Measurements from ENCODE around the gene ZBTB32. TPM values are rescaled to one million over a fixed set of nuclear protein-coding genes. Genes with fewer than 3 reads are reported as not detected.
"Not testable (repeated sequence)": the region's sequence is repeated elsewhere in the genome, so short reads cannot be mapped to it uniquely, and the experiment has no call there.

The ZBTB32 gene
- not detected in 2 replicates for polyA plus RNA-seq (2012; rRNA removed)
- polyA plus RNA-seq (2012; cell fraction: cytosol; rRNA removed), result not detected in 2 replicates
- polyA plus RNA-seq (2012; cell fraction: nucleus; rRNA removed), result not detected in 2 replicates

- Histone ChIP-seq H2AFZ (ENCODE audit: low read depth) (no peak within 1 kb of the TSS), H3K9me2 (no peaks in the 10 kb centered on the region), H3K9me3 (no peaks in the 10 kb centered on the region), H3K79me2 (ENCODE audit: insufficient read depth) (no peaks in the 10 kb centered on the region), H3K4me2 (no peak within 1 kb of the TSS), H3K36me3 (replicated peaks in 1 of 2; ENCODE audit: control insufficient read depth in 1 of 2, insufficient read depth in 2 of 2, low read length in 1 of 2) (no peaks in the 10 kb centered on the region), H3K27ac (ENCODE audit: low read depth in 2 of 2, low read length in 1 of 2) (no peak within 1 kb of the TSS), H3K4me1 (ENCODE audit: control insufficient read depth in 1 of 2, insufficient read depth in 2 of 2, low read depth in 1 of 2, low read length in 1 of 2) (no peaks in the 10 kb centered on the region; a peak in 1 of 4 replicates), H3K4me3 (ENCODE audit: low read depth in 2 of 2, low read length in 1 of 2) (no peak within 1 kb of the TSS), H4K20me1 (ENCODE audit: insufficient read depth) (no peaks in the 10 kb centered on the region), H3K27me3 (ENCODE audit: insufficient read depth) (no peaks in the 10 kb centered on the region), H3K9ac (no peak within 1 kb of the TSS), H3F3A (replicated peaks; ENCODE audit: insufficient read depth) (no peaks in the 10 kb centered on the region)
- ChIA-PET CTCF (interaction anchor here (1.6 to 4.1 kb wide), 3 partner anchors 11 to 155 kb away, joined by 5 to 33 read pairs (median 8); no protein-coding TSS in a partner anchor), POLR2A (no interaction called here)
- WGBS (ENCODE audit: low lambda C conversion rate), result 80% methylated on average over 18 of the region's 24 CpGs
- TF ChIP-seq SIN3A (IDR thresholded peaks at IDR 0.05; ENCODE audit: borderline replicate concordance, low read depth, low read length) (no peak), REST (IDR thresholded peaks at IDR 0.05; ENCODE audit: low read depth, low read length) (peak; percentile 95)
- DNase-seq, result peak; percentile 43
Observed at GRCh38 chr19:35704218-35704617, at the start of gene ZBTB32. Gene ZBTB32, plus strand, starts transcription at chr19:35704558. Its CDS starts 10,069 bp downstream, at chr19:35714627.

- H3K9me3 ChIP-seq; H4K20me1 ChIP-seq (ENCODE audit: insufficient read depth); H3K4me1 ChIP-seq (ENCODE audit: control insufficient read depth in 1 of 2, insufficient read depth in 2 of 2, low read depth in 1 of 2, low read length in 1 of 2); H2AFZ ChIP-seq (ENCODE audit: low read depth); DNase-seq; H3K9ac ChIP-seq; H3F3A ChIP-seq (replicated peaks; ENCODE audit: insufficient read depth); H3K9me2 ChIP-seq; H3K4me2 ChIP-seq; POLR2A ChIA-PET; H3K27ac ChIP-seq (ENCODE audit: low read depth in 2 of 2, low read length in 1 of 2); H3K27me3 ChIP-seq (ENCODE audit: insufficient read depth); H3K4me3 ChIP-seq (ENCODE audit: low read depth in 2 of 2, low read length in 1 of 2): not testable (repeated sequence)
- Histone ChIP-seq H3K36me3 (replicated peaks in 1 of 2; ENCODE audit: control insufficient read depth in 1 of 2, insufficient read depth in 2 of 2, low read length in 1 of 2) (peaks cover 33 to 37% of the 10 kb centered on the region in 2 experiments), H3K79me2 (ENCODE audit: insufficient read depth) (peaks cover 17% of the 10 kb centered on the region)
- CTCF ChIA-PET, result interaction anchor here (0.8 to 2.8 kb wide), 3 partner anchors 10 to 145 kb away, joined by 3 to 10 read pairs (median 4); partner anchors contain the start of gene UPK1A
- WGBS (ENCODE audit: low lambda C conversion rate), result 95% methylated on average over 6 of the region's 6 CpGs
Observed at GRCh38 chr19:35654828-35655227, 49.5 kb upstream of the ZBTB32 start.

- 97% methylated on average over 4 of the region's 4 CpGs for WGBS (ENCODE audit: low lambda C conversion rate)
- Histone ChIP-seq H3K9me2 (no peaks in the 10 kb centered on the region), H3K27me3 (ENCODE audit: insufficient read depth) (no peaks in the 10 kb centered on the region), H3F3A (replicated peaks; ENCODE audit: insufficient read depth) (no peaks in the 10 kb centered on the region), H3K4me1 (ENCODE audit: control insufficient read depth in 1 of 2, insufficient read depth in 2 of 2, low read depth in 1 of 2, low read length in 1 of 2) (no peaks in the 10 kb centered on the region), H3K36me3 (replicated peaks in 1 of 2; ENCODE audit: control insufficient read depth in 1 of 2, insufficient read depth in 2 of 2, low read length in 1 of 2) (peaks cover 28 to 37% of the 10 kb centered on the region in 2 experiments), H3K27ac (ENCODE audit: low read depth in 2 of 2, low read length in 1 of 2) (no peak overlapping the region), H4K20me1 (ENCODE audit: insufficient read depth) (no peaks in the 10 kb centered on the region), H3K9ac (no peak overlapping the region), H3K4me3 (ENCODE audit: low read depth in 2 of 2, low read length in 1 of 2) (no peak overlapping the region), H3K79me2 (ENCODE audit: insufficient read depth) (peaks cover 9% of the 10 kb centered on the region; the same call in 1 of the 2 replicates), H2AFZ (ENCODE audit: low read depth) (no peak overlapping the region), H3K9me3 (no peaks in the 10 kb centered on the region), H3K4me2 (no peak overlapping the region)
- POLR2A ChIA-PET, result no interaction called here
- CTCF ChIA-PET, result interaction anchor here (0.9 to 2.8 kb wide), 2 partner anchors 11 kb away, joined by 3 to 10 read pairs; partner anchors contain the start of gene UPK1A
- DNase-seq, result no peak
- no peak for TF ChIP-seq ELF1 (IDR thresholded peaks at IDR 0.05)
- TF ChIP-seq ZBTB33 (IDR thresholded peaks at IDR 0.05; ENCODE audit: borderline replicate concordance, low read depth), result no peak
- no peak for TF ChIP-seq TAF1 (IDR thresholded peaks at IDR 0.05; ENCODE audit: borderline replicate concordance, low read depth, low read length)
- TF ChIP-seq JUND (IDR thresholded peaks at IDR 0.05), result no peak
- TF ChIP-seq USF2 (IDR thresholded peaks at IDR 0.05; ENCODE audit: borderline replicate concordance, low read depth, low read length), result no peak
- TF ChIP-seq CTCF (IDR thresholded peaks at IDR 0.05), result no peak
- TF ChIP-seq GATA2 (CRISPR knock-in tag; IDR thresholded peaks at IDR 0.05), result no peak
- TF ChIP-seq NFIC (IDR thresholded peaks at IDR 0.05; ENCODE audit: borderline replicate concordance), result no peak
- no peak for TF ChIP-seq RCOR1 (IDR thresholded peaks at IDR 0.05; ENCODE audit: low read length)
Observed at GRCh38 chr19:35655600-35655999, 48.8 kb upstream of the ZBTB32 start.
